Astrocyte (in vitro differentiated cells and primary cell): ENCODE data around the gene IL16. TPM values are rescaled to one million over a fixed set of nuclear protein-coding genes. Genes with fewer than 3 reads are reported as not detected.

ENCODE experiments used
- DNase-seq: peaks from one replicate; pipeline ENCODE4 v3.0.0-alpha.2; 2010; ENCODE audit warnings: low read depth
- FAIRE-seq: peaks from 2 replicates; lab custom pipeline; 2011; peaks lifted over from hg19 to GRCh38; lab: Jason Lieb, UNC
- H2AFZ ChIP-seq: 2 replicates; pipeline ENCODE4 v1.6.0; 2012; ENCODE audit warnings: low read depth, low read length, inconsistent platforms
- H3K27ac ChIP-seq: 2 replicates; pipeline ENCODE4 v1.5.1; 2011; ENCODE audit warnings: low read depth, low read length, inconsistent platforms
- H3K27me3 ChIP-seq: 2 replicates; pipeline ENCODE4 v1.6.0; 2011; ENCODE audit warnings: low read length, inconsistent platforms; ENCODE audit not compliant: insufficient read depth
- H3K36me3 ChIP-seq: 2 replicates; pipeline ENCODE4 v1.5.1; 2011; ENCODE audit warnings: low read length, inconsistent platforms; ENCODE audit not compliant: insufficient read depth
- H3K4me1 ChIP-seq: 2 replicates; pipeline ENCODE4 v1.5.1; 2011; ENCODE audit warnings: low read length, inconsistent platforms; ENCODE audit not compliant: insufficient read depth
- H3K4me2 ChIP-seq: 2 replicates; pipeline ENCODE4 v1.6.0; 2012; ENCODE audit warnings: low read length, inconsistent platforms
- H3K4me3 ChIP-seq: 2 replicates; pipeline ENCODE4 v1.5.1; 2011; ENCODE audit warnings: low read depth, mild to moderate bottlenecking, low read length, inconsistent platforms; ENCODE audit not compliant: insufficient read depth
- H3K79me2 ChIP-seq: 2 replicates; pipeline ENCODE4 v1.6.0; 2012; ENCODE audit warnings: mild to moderate bottlenecking, low read length, inconsistent platforms; ENCODE audit not compliant: insufficient read depth
- H3K9ac ChIP-seq: 2 replicates; pipeline ENCODE4 v1.6.0; 2012; ENCODE audit warnings: mild to moderate bottlenecking, low read length, inconsistent platforms
- H3K9me3 ChIP-seq: 2 replicates; pipeline ENCODE4 v1.5.1; 2012; ENCODE audit warnings: low read depth, mild to moderate bottlenecking, low read length, inconsistent platforms; ENCODE audit not compliant: insufficient read depth
- H4K20me1 ChIP-seq: 2 replicates; pipeline ENCODE4 v1.6.0; 2012; ENCODE audit warnings: low read length, inconsistent platforms; ENCODE audit not compliant: insufficient read depth
- H3K27ac Mint-ChIP-seq: one replicate; pipeline ENCODE4 v1.8.0; 2021; ENCODE audit warnings: mild to moderate bottlenecking, mixed read lengths; ENCODE audit not compliant: unreplicated experiment
- H3K27me3 Mint-ChIP-seq: one replicate; pipeline ENCODE4 v1.8.0; 2021; ENCODE audit warnings: low read depth, mixed read lengths; ENCODE audit not compliant: unreplicated experiment
- H3K36me3 Mint-ChIP-seq: one replicate; pipeline ENCODE4 v1.8.0; 2021; ENCODE audit warnings: low read depth, mixed read lengths; ENCODE audit not compliant: unreplicated experiment
- H3K4me1 Mint-ChIP-seq: one replicate; pipeline ENCODE4 v1.8.0; 2021; ENCODE audit warnings: low read depth, mixed read lengths; ENCODE audit not compliant: unreplicated experiment
- H3K4me3 Mint-ChIP-seq: one replicate; pipeline ENCODE4 v1.8.0; 2021; ENCODE audit warnings: mild to moderate bottlenecking, moderate library complexity, mixed read lengths; ENCODE audit not compliant: unreplicated experiment
- H3K9me3 Mint-ChIP-seq: one replicate; pipeline ENCODE4 v1.8.0; 2021; ENCODE audit warnings: mild to moderate bottlenecking, mixed read lengths; ENCODE audit not compliant: unreplicated experiment
- CTCF ChIP-seq: IDR thresholded peaks from 2 replicates; pipeline ENCODE4 v1.5.1; 2011; ENCODE audit warnings: low read depth, mild to moderate bottlenecking, inconsistent platforms, low read length, moderate library complexity; ENCODE audit not compliant: insufficient read depth
- EZH2 ChIP-seq: IDR thresholded peaks from 2 replicates; pipeline ENCODE4 v1.6.1; 2012; ENCODE audit warnings: mild to moderate bottlenecking, low read length, inconsistent platforms; ENCODE audit not compliant: insufficient read depth
- total RNA-seq: library from RNA; stranded (reverse); gene quantifications from 2 replicates; pipeline ENCODE4 v1.2.1, GENCODE V29; 2021

The IL16 gene
- total RNA-seq, 1 donor from 2014 or later = 0.36 TPM

- no peak overlapping the region for H2AFZ ChIP-seq
- no peaks in the 10 kb centered on the region for H3K27me3 Mint-ChIP-seq
- H3K9me3 Mint-ChIP-seq = no peaks in the 10 kb centered on the region
- H3K27me3 ChIP-seq = peaks cover 2% of the 10 kb centered on the region
- DNase-seq (no peak), FAIRE-seq (no peak)
- no peaks in the 10 kb centered on the region for H3K4me1 ChIP-seq
- no peak for TF ChIP-seq CTCF
- no peak for TF ChIP-seq EZH2
- H3K79me2 ChIP-seq = no peaks in the 10 kb centered on the region
- peaks cover 4% of the 10 kb centered on the region for H3K9me3 ChIP-seq
- no peaks in the 10 kb centered on the region for H3K4me1 Mint-ChIP-seq
- no peaks in the 10 kb centered on the region for H4K20me1 ChIP-seq
- H3K9ac ChIP-seq = no peak overlapping the region
- H3K4me3 Mint-ChIP-seq = no peak overlapping the region
- H3K4me2 ChIP-seq = no peak overlapping the region
- no peaks in the 10 kb centered on the region for H3K36me3 ChIP-seq
- no peaks in the 10 kb centered on the region for H3K36me3 Mint-ChIP-seq
- H3K4me3 ChIP-seq = no peak overlapping the region
- H3K27ac Mint-ChIP-seq = no peak overlapping the region
- no peak overlapping the region for H3K27ac ChIP-seq
These were observed 165.2 kb downstream of the IL16 start for GRCh38 chr15:81361891-81362290.

- Histone ChIP-seq H3K36me3 (no peaks in the 10 kb centered on the region), H3K9me3 (peaks cover 4% of the 10 kb centered on the region), H2AFZ (no peak overlapping the region), H3K79me2 (no peaks in the 10 kb centered on the region), H3K4me2 (no peak overlapping the region), H3K4me3 (no peak overlapping the region), H3K27ac (no peak overlapping the region), H3K4me1 (no peaks in the 10 kb centered on the region), H4K20me1 (no peaks in the 10 kb centered on the region), H3K9ac (no peak overlapping the region), H3K27me3 (no peaks in the 10 kb centered on the region)
- Mint-ChIP-seq H3K27me3 (no peaks in the 10 kb centered on the region), H3K9me3 (no peaks in the 10 kb centered on the region), H3K4me1 (no peaks in the 10 kb centered on the region), H3K4me3 (no peak overlapping the region), H3K36me3 (no peaks in the 10 kb centered on the region), H3K27ac (no peak overlapping the region)
- DNase-seq = no peak
- FAIRE-seq = no peak
- TF ChIP-seq EZH2 (no peak), CTCF (no peak)
These were observed 166.1 kb downstream of the IL16 start for GRCh38 chr15:81362790-81363189.

- DNase-seq (no peak), FAIRE-seq (no peak)
- H3K9ac ChIP-seq = no peak overlapping the region
- no peak overlapping the region for H3K4me2 ChIP-seq
- peaks cover 4% of the 10 kb centered on the region for H3K9me3 ChIP-seq
- H3K79me2 ChIP-seq = no peaks in the 10 kb centered on the region
- H3K27ac ChIP-seq = no peak overlapping the region
- no peaks in the 10 kb centered on the region for H3K36me3 Mint-ChIP-seq
- no peaks in the 10 kb centered on the region for H3K27me3 ChIP-seq
- H4K20me1 ChIP-seq = no peaks in the 10 kb centered on the region
- no peaks in the 10 kb centered on the region for H3K9me3 Mint-ChIP-seq
- TF ChIP-seq EZH2 = no peak
- no peak for TF ChIP-seq CTCF
- no peaks in the 10 kb centered on the region for H3K4me1 Mint-ChIP-seq
- no peaks in the 10 kb centered on the region for H3K4me1 ChIP-seq
- H3K36me3 ChIP-seq = no peaks in the 10 kb centered on the region
- H2AFZ ChIP-seq = no peak overlapping the region
- no peak overlapping the region for H3K4me3 ChIP-seq
- H3K27me3 Mint-ChIP-seq = no peaks in the 10 kb centered on the region
- H3K4me3 Mint-ChIP-seq = no peak overlapping the region
- no peak overlapping the region for H3K27ac Mint-ChIP-seq
These were observed 166.6 kb downstream of the IL16 start for GRCh38 chr15:81363276-81363675.

Other genes with a start within 250 kb of the IL16 start
- 33.1 and 34.8 TPM in 2 replicates for gene MESD, start 207.1 kb upstream of the IL16 start, total RNA-seq
- 24.2 and 24.3 TPM in 2 replicates for gene TLNRD1, start 196.0 kb upstream of the IL16 start, total RNA-seq
- 0.27 TPM in 1 of 2 replicates, not detected in the other for gene CFAP161, start 62.6 kb upstream of the IL16 start, total RNA-seq
- 5.5 and 5.8 TPM in 2 replicates for gene STARD5, start 127.3 kb downstream of the IL16 start, total RNA-seq
- 0.22 and 0.52 TPM in 2 replicates for gene TMC3, start 177.3 kb downstream of the IL16 start, total RNA-seq